ENCODE results near the gene XG.

- TF ChIP-seq POLR2A (IDR thresholded peaks at IDR 0.05) (no peak), CTCF (IDR thresholded peaks at IDR 0.05) (no peak)
Observed at GRCh38 chrX:2794336-2794735, 42.5 kb downstream of the XG start.
